K562 (cell line): ENCODE data around the gene CDX1. TPM values are rescaled to one million over a fixed set of nuclear protein-coding genes. Genes with fewer than 3 reads are reported as not detected.

Experiments used
- HOMEZ ChIP-seq: fragments of 250-450 bp; sonication (Bioruptor Pico); IDR thresholded peaks from 2 replicates; pipeline ENCODE4 v1.4.0; 2020; ENCODE audit warnings: mild to moderate bottlenecking, moderate library complexity
- L3MBTL2 ChIP-seq: fragments of 450-650 bp; IDR thresholded peaks from 2 replicates; pipeline ENCODE4 v1.6.1; 2016; ENCODE audit warnings: mild to moderate bottlenecking, moderate library complexity
- MGA ChIP-seq: fragments of 450-650 bp; IDR thresholded peaks from 2 replicates; pipeline ENCODE4 v1.6.1; 2016; ENCODE audit warnings: mild to moderate bottlenecking, moderate library complexity
- RBM34 ChIP-seq: fragments of 200-400 bp; formaldehyde crosslinking; IDR thresholded peaks from 2 replicates; pipeline ENCODE4 v1.6.1; 2018; ENCODE audit warnings: low read length, borderline replicate concordance; ENCODE audit not compliant: insufficient read depth
- SMAD1 ChIP-seq: fragments of 150-350 bp; IDR thresholded peaks from 2 replicates; pipeline ENCODE4 v1.6.1; 2014; ENCODE audit warnings: low read length, low read depth; ENCODE audit not compliant: partially characterized antibody
- SNIP1 ChIP-seq: fragments of 450-650 bp; IDR thresholded peaks from 2 replicates; pipeline ENCODE4 v1.7.1; 2017; ENCODE audit warnings: low read depth, mild to moderate bottlenecking
- SPI1 ChIP-seq: IDR thresholded peaks from 2 replicates; pipeline ENCODE4 v1.6.1; 2011; ENCODE audit warnings: low read depth, low read length, control low read depth, borderline replicate concordance
- SREBF2 ChIP-seq: sonication (generic); formaldehyde crosslinking; IDR thresholded peaks from 2 replicates; pipeline ENCODE4 v1.4.0; 2020; ENCODE audit warnings: mild to moderate bottlenecking, missing genetic modification reagents
- ZBTB11 ChIP-seq, 3 experiments: fragments of 200-800 bp in 1 of 3; fragments of 250-450 bp in 1 of 3; fragments of 450-650 bp in 1 of 3; sonication (Bioruptor Pico) in 1 of 3; sonication (Bioruptor generic) in 1 of 3; formaldehyde crosslinking in 1 of 3; IDR thresholded peaks; 2 replicates each; pipeline versions ENCODE4 v1.6.1 to v1.8.0; 2016 to 2022; ENCODE audit warnings: mild to moderate bottlenecking in 2 of 3, missing genetic modification characterization in 2 of 3, missing compliant biosample characterization in 1 of 3, moderate library complexity in 1 of 3
- ZSCAN32 ChIP-seq: fragments of 450-650 bp; formaldehyde crosslinking; IDR thresholded peaks from 2 replicates; pipeline ENCODE4 v1.4.0; 2020; ENCODE audit warnings: mild to moderate bottlenecking, moderate library complexity
- polyA plus RNA-seq, 8 experiments: library from polyadenylated mRNA; depleted of rRNA in 4 of 8; stranded (reverse) in 5 of 8; unstranded in 3 of 8; fragments of >200 nt; fragmentation: Nextera tagmentation in 2 of 8; fragmentation: Illumina TruSeq in 1 of 8; extraction: Ambion mirVana in 2 of 8; extraction: Trizol in 1 of 8; gene quantifications; 2 replicates each; pipeline versions ENCODE4 v1.2.1 to v1.2.3, GENCODE V29; 2011 to 2014; ENCODE audit warnings: inconsistent platforms in 1 of 8, missing spikeins in 1 of 8
- total RNA-seq, 7 experiments: library from RNA; depleted of rRNA in 6 of 7; stranded (reverse); fragments of >200 nt in 6 of 7; fragmentation: Illumina TruSeq in 2 of 7; extraction: Trizol in 2 of 7; gene quantifications; 2 replicates each; pipeline versions ENCODE4 v1.2.1 to v1.2.3, GENCODE V29; 2011 to 2021; ENCODE audit warnings: low replicate concordance in 1 of 7

CDX1 gene
- total and polyA plus RNA-seq, 9 of the 15 experiments (the other 6 are each of a cell fraction or from before 2014, with no cell fraction given), result 0.06 to 0.16 TPM; not detected in 7

GRCh38 chr5:150129813-150130492 is 36.6 kb upstream of the CDX1 start (continued):
- peak; percentile 87 for TF ChIP-seq L3MBTL2
- TF ChIP-seq RBM34, result no peak
- TF ChIP-seq SMAD1, result no peak
- TF ChIP-seq SNIP1, result no peak
- TF ChIP-seq ZSCAN32 (CRISPR knock-in tag), result no peak
- TF ChIP-seq SREBF2, result no peak
- no peak for TF ChIP-seq ZBTB11 (CRISPR knock-in tag; IDR thresholded peaks at IDR 0.05)
- peak; percentile 85 for TF ChIP-seq MGA
- no peak for TF ChIP-seq HOMEZ (CRISPR knock-in tag)
- no peak for TF ChIP-seq SPI1
